Measurements from ENCODE around the gene BBS1.

The BBS1 gene

GRCh38 chr11:66561975-66562248 is 51.5 kb downstream of the BBS1 start:
- Histone ChIP-seq H3K4me3 (no peak overlapping the region), H3K4me1 (peaks cover 0 to 13% (median 11%) of the 10 kb centered on the region in 4 donors), H3K9me3 (no peaks in the 10 kb centered on the region), H3K36me3 (peaks cover 0 to 41% (median 3%) of the 10 kb centered on the region in 3 donors), H3K27me3 (peaks cover 0 to 12% of the 10 kb centered on the region in 2 donors), H3K27ac (no peak overlapping the region)
- no peak for DNase-seq
- intact Hi-C loops (cut with DNase I; ENCODE audit: low total_unique reads): no loop called here
- no peak for TF ChIP-seq CTCF (IDR thresholded peaks at IDR 0.05)

- H3K27ac ChIP-seq: no peak overlapping the region
Observed at GRCh38 chr11:66562275-66562674, 51.8 kb downstream of the BBS1 start.

GRCh38 chr11:66562907-66563583 is 52.6 kb downstream of the BBS1 start:
- peaks cover 0 to 2% of the 10 kb centered on the region in 2 donors for H3K27me3 ChIP-seq
- H3K27ac ChIP-seq: no peak overlapping the region
- H3K4me3 ChIP-seq: no peak overlapping the region
- no peaks in the 10 kb centered on the region for H3K9me3 ChIP-seq
- intact Hi-C loops (cut with DNase I; ENCODE audit: low total_unique reads): no loop called here
- DNase-seq: no peak
- H3K4me1 ChIP-seq: peaks cover 0 to 22% (median 16%) of the 10 kb centered on the region in 4 donors
- peaks cover 0 to 41% (median 3%) of the 10 kb centered on the region in 3 donors for H3K36me3 ChIP-seq
- no peak for TF ChIP-seq CTCF (IDR thresholded peaks at IDR 0.05)

More at GRCh38 chr11:66562275-66562674, 51.8 kb downstream of the BBS1 start:
- no peak for TF ChIP-seq CTCF (IDR thresholded peaks at IDR 0.05)
- Histone ChIP-seq H3K27me3 (peaks cover 0 to 10% of the 10 kb centered on the region in 2 donors), H3K4me1 (peaks cover 0 to 14% (median 12%) of the 10 kb centered on the region in 4 donors), H3K9me3 (no peaks in the 10 kb centered on the region), H3K36me3 (peaks cover 0 to 41% (median 3%) of the 10 kb centered on the region in 3 donors), H3K4me3 (no peak overlapping the region)
- intact Hi-C loops (cut with DNase I; ENCODE audit: low total_unique reads): no loop called here
- no peak for DNase-seq

GRCh38 chr11:66563832-66564231 is 53.4 kb downstream of the BBS1 start:
- H3K27ac ChIP-seq: no peak overlapping the region
- intact Hi-C loops (cut with DNase I; ENCODE audit: low total_unique reads): no loop called here
- no peak for TF ChIP-seq CTCF (IDR thresholded peaks at IDR 0.05)
- no peaks in the 10 kb centered on the region for H3K9me3 ChIP-seq
- peaks cover 0 to 41% (median 3%) of the 10 kb centered on the region in 3 donors for H3K36me3 ChIP-seq
- peaks cover 0 to 24% (median 18%) of the 10 kb centered on the region in 4 donors for H3K4me1 ChIP-seq
- H3K27me3 ChIP-seq: no peaks in the 10 kb centered on the region
- no peak overlapping the region for H3K4me3 ChIP-seq
- DNase-seq: no peak

GRCh38 chr11:66564538-66564937 is 54.1 kb downstream of the BBS1 start:
- Histone ChIP-seq H3K36me3 (peaks cover 0 to 41% (median 3%) of the 10 kb centered on the region in 3 donors), H3K4me1 (peaks cover 0 to 21% (median 12%) of the 10 kb centered on the region in 4 donors), H3K27ac (no peak overlapping the region), H3K27me3 (no peaks in the 10 kb centered on the region), H3K9me3 (no peaks in the 10 kb centered on the region), H3K4me3 (no peak overlapping the region)
- intact Hi-C loops (cut with DNase I; ENCODE audit: low total_unique reads): no loop called here
- no peak for DNase-seq
- no peak for TF ChIP-seq CTCF (IDR thresholded peaks at IDR 0.05)
